Measurements from ENCODE around the gene MAP4K3.
A peak's percentile ranks its signal among the peaks of the same experiment; 100 is the strongest.

MAP4K3 gene

GRCh38 chr2:39379643-39380524 lies 57.2 kb downstream of the MAP4K3 start:
- H3K9me3 ChIP-seq, result no peaks in the 10 kb centered on the region
- H3K27me3 ChIP-seq, result no peaks in the 10 kb centered on the region
- peaks cover 6% of the 10 kb centered on the region; the same call in 1 of the 2 replicates for H3K4me1 ChIP-seq
- no peak overlapping the region for H3K4me3 ChIP-seq (ENCODE audit: low read depth, low read length)
- DNase-seq, result peak; percentile 21
- TF ChIP-seq, protein P1, sequence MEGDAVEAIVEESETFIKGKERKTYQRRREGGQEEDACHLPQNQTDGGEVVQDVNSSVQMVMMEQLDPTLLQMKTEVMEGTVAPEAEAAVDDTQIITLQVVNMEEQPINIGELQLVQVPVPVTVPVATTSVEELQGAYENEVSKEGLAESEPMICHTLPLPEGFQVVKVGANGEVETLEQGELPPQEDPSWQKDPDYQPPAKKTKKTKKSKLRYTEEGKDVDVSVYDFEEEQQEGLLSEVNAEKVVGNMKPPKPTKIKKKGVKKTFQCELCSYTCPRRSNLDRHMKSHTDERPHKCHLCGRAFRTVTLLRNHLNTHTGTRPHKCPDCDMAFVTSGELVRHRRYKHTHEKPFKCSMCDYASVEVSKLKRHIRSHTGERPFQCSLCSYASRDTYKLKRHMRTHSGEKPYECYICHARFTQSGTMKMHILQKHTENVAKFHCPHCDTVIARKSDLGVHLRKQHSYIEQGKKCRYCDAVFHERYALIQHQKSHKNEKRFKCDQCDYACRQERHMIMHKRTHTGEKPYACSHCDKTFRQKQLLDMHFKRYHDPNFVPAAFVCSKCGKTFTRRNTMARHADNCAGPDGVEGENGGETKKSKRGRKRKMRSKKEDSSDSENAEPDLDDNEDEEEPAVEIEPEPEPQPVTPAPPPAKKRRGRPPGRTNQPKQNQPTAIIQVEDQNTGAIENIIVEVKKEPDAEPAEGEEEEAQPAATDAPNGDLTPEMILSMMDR (IDR thresholded peaks at IDR 0.05; ENCODE audit: low read depth, low read length), result peak; percentile 63
- H3K36me3 ChIP-seq, result no peaks in the 10 kb centered on the region

GRCh38 chr2:39378968-39379367 lies 58.1 kb downstream of the MAP4K3 start:
- no peaks in the 10 kb centered on the region for H3K9me3 ChIP-seq
- H3K27me3 ChIP-seq, result no peaks in the 10 kb centered on the region
- DNase-seq, result no peak
- H3K4me1 ChIP-seq, result peaks cover 6% of the 10 kb centered on the region; the same call in 1 of the 2 replicates
- TF ChIP-seq, protein P1 (IDR thresholded peaks at IDR 0.05; ENCODE audit: low read depth, low read length), result no peak
- H3K36me3 ChIP-seq, result no peaks in the 10 kb centered on the region
- H3K4me3 ChIP-seq (ENCODE audit: low read depth, low read length), result no peak overlapping the region

DNA sequence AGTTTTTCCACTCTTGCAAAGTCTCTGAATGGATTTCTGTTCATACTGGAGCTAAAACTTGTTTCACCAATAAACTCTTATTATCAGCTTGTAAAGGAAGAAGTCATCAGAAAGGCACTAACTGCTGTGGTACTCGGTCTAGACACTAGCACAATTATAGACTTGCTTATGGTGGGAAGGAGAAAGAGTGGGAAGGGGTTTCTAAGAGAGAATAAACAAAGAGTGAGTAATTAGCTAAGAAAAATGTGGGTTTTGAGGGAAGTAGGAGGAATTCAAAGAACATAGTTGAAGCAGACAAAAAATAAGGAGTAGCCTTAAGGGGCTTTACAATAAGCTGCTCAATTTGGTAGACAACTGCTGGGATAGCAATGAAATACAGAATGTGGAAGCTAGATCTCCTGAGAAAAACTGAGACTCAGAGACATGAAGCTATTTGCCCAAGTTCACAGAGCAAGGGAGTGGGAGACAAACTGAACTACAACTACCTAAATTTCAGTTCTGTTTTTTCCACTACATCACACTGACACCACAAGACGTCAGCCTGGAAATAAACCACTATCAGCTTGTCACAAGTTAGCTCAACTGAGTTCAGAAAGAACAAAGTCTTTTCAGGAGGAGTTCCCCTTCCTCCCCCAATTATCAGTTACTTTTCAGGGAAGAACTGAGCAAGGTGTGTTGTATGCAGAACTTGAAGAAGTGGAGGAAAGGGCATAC lies 59.7 kb downstream of the MAP4K3 start:
- TF ChIP-seq, protein P1 (IDR thresholded peaks at IDR 0.05; ENCODE audit: low read depth, low read length), result no peak
- DNase-seq, result no peak
- no peaks in the 10 kb centered on the region for H3K36me3 ChIP-seq
- peaks cover 6% of the 10 kb centered on the region; the same call in 1 of the 2 replicates for H3K4me1 ChIP-seq
- no peaks in the 10 kb centered on the region for H3K27me3 ChIP-seq
- H3K4me3 ChIP-seq (ENCODE audit: low read depth, low read length), result no peak overlapping the region
- no peaks in the 10 kb centered on the region for H3K9me3 ChIP-seq

GRCh38 chr2:39375917-39376316 lies 61.2 kb downstream of the MAP4K3 start:
- Histone ChIP-seq H3K36me3 (peaks cover 5% of the 10 kb centered on the region; the same call in 1 of the 2 replicates), H3K4me3 (ENCODE audit: low read depth, low read length) (no peak overlapping the region), H3K4me1 (peaks cover 4% of the 10 kb centered on the region; the same call in 1 of the 2 replicates), H3K27me3 (no peaks in the 10 kb centered on the region), H3K9me3 (no peaks in the 10 kb centered on the region)
- TF ChIP-seq, protein P1 (IDR thresholded peaks at IDR 0.05; ENCODE audit: low read depth, low read length), result no peak
- no peak for DNase-seq

- Histone ChIP-seq H3K9me3 (no peaks in the 10 kb centered on the region), H3K4me1 (no peaks in the 10 kb centered on the region), H3K36me3 (peaks cover 5% of the 10 kb centered on the region; the same call in 1 of the 2 replicates), H3K4me3 (ENCODE audit: low read depth, low read length) (no peak overlapping the region), H3K27me3 (no peaks in the 10 kb centered on the region)
- TF ChIP-seq, protein P1 (IDR thresholded peaks at IDR 0.05; ENCODE audit: low read depth, low read length), result no peak
- no peak for DNase-seq
Measured at GRCh38 chr2:39373181-39373802, 63.8 kb downstream of the MAP4K3 start.
